G401 (cell line): ENCODE measurements around the gene MTG2. TPM values are rescaled to one million over a fixed set of nuclear protein-coding genes. Genes with fewer than 3 reads are reported as not detected.

ENCODE experiments used
- DNase-seq: peaks from one replicate; pipeline ENCODE4 v3.0.0-alpha.2; 2015; ENCODE audit warnings: low spot score
- in situ Hi-C: cut with HindIII; loops from 2 replicates; pipeline ENCODE4 v1.10.0; 2016; ENCODE audit warnings: low sequenced_read_pairs, mixed read lengths
- total RNA-seq: library from RNA; depleted of rRNA; stranded (reverse); fragments of >200 nt; shearing (Covaris generic); gene quantifications from 2 replicates; pipeline ENCODE4 v1.2.3, GENCODE V29; 2014; rRNA removed

Gene MTG2
- total RNA-seq = 30.6 and 48.2 TPM in 2 replicates

- peak; percentile 94 for DNase-seq
- in situ Hi-C loops = loop anchor here (10.0 kb wide), 1 partner anchor 112 kb away; no protein-coding TSS in a partner anchor
These were observed at the start of gene MTG2 for GRCh38 chr20:62182469-62183425. MTG2 (plus strand) TSS chr20:62183028; CDS start chr20:62193421, 10,393 bp downstream.

- no peak for DNase-seq
- in situ Hi-C loops = no loop called here
These were observed 49.6 kb upstream of the MTG2 start for GRCh38 chr20:62133051-62133845.

GRCh38 chr20:62133864-62134263 is 49.0 kb upstream of the MTG2 start:
- in situ Hi-C loops = no loop called here
- no peak for DNase-seq

- in situ Hi-C loops = no loop called here
- no peak for DNase-seq
These were observed 48.0 kb upstream of the MTG2 start for GRCh38 chr20:62134735-62135231.

- DNase-seq = no peak
- in situ Hi-C loops = no loop called here
These were observed 47.1 kb upstream of the MTG2 start for GRCh38 chr20:62135573-62136266.

- in situ Hi-C loops = no loop called here
- DNase-seq = peak; percentile 80
These were observed 46.3 kb upstream of the MTG2 start for GRCh38 chr20:62136283-62137091.

- in situ Hi-C loops = no loop called here
- DNase-seq = no peak
These were observed 45.8 kb upstream of the MTG2 start for GRCh38 chr20:62137092-62137384.

- no peak for DNase-seq
- in situ Hi-C loops = no loop called here
These were observed 45.2 kb upstream of the MTG2 start for GRCh38 chr20:62137478-62138203.

GRCh38 chr20:62138204-62138543 is 44.7 kb upstream of the MTG2 start:
- in situ Hi-C loops = no loop called here

GRCh38 chr20:62138912-62139311 is 43.9 kb upstream of the MTG2 start:
- in situ Hi-C loops = no loop called here
- no peak for DNase-seq

More at GRCh38 chr20:62138204-62138543, 44.7 kb upstream of the MTG2 start:
- DNase-seq = no peak

GRCh38 chr20:62139636-62140035 is 43.2 kb upstream of the MTG2 start:
- in situ Hi-C loops = no loop called here
- DNase-seq = no peak

- in situ Hi-C loops = no loop called here
- no peak for DNase-seq
These were observed 41.8 kb upstream of the MTG2 start for GRCh38 chr20:62141043-62141396.

- no peak for DNase-seq
- in situ Hi-C loops = no loop called here
These were observed 41.2 kb upstream of the MTG2 start for GRCh38 chr20:62141397-62142251.

- in situ Hi-C loops = no loop called here
- no peak for DNase-seq
These were observed 40.4 kb upstream of the MTG2 start for GRCh38 chr20:62142252-62143080.

- peak; percentile 85 for DNase-seq
- in situ Hi-C loops = no loop called here
These were observed 39.5 kb upstream of the MTG2 start, which contains the start of the genes PSMA7 and SS18L1 for GRCh38 chr20:62143081-62143956. PSMA7 (minus strand) TSS chr20:62143394; CDS start chr20:62143303, 91 bp downstream. SS18L1 (plus strand) TSS chr20:62143769; CDS start chr20:62143821, 52 bp downstream.
